A549 (cell line): ENCODE data around the gene SYNM. TPM values are rescaled to one million over a fixed set of nuclear protein-coding genes. Genes with fewer than 3 reads are reported as not detected.

ENCODE experiments used
- ATAC-seq, 2 experiments: fragments of 200-7000 bp in 1 of 2; fragments of >200 bp in 1 of 2; cut with Nextera tagmentation in 1 of 2; cut with Tn5 transposase in 1 of 2; 3 replicates each; pipeline versions ENCODE4 v1.8.0 to v1.9.1; 2018 to 2020; ENCODE audit warnings: mild to moderate bottlenecking in 1 of 2, moderate library complexity in 1 of 2
- CTCF ChIA-PET: fragments of 300-600 bp; sonication (Branson Sonifier 250); formaldehyde crosslinking; extraction: SDS; loops from one replicate; lab custom pipeline; 2021; ENCODE audit warnings: antibody characterized with exemption, inconsistent platforms; lab: Yijun Ruan, JAX
- POLR2A ChIA-PET: fragments of 350-600 bp; formaldehyde crosslinking; extraction: SDS; loops from one replicate; lab custom pipeline; 2021; ENCODE audit warnings: antibody characterized with exemption, inconsistent platforms; lab: Yijun Ruan, JAX
- DNase-seq, 2 experiments: peaks; one replicate each; pipeline versions ENCODE4 v3.0.0 to v3.0.0-alpha.2; 2011 to 2016; ENCODE audit warnings: low read depth in 1 of 2, low spot score in 1 of 2
- FAIRE-seq: peaks from 2 replicates; lab custom pipeline; 2011; peaks lifted over from hg19 to GRCh38; lab: Jason Lieb, UNC
- H3K27ac ChIP-seq, 2 experiments: fragments of >200 bp; sonication (Bioruptor Twin); formaldehyde crosslinking; 3 replicates each; pipeline ENCODE4 v1.5.1; 2016 to 2017
- H3K4me1 ChIP-seq: fragments of >200 bp; sonication (Bioruptor Twin); formaldehyde crosslinking; 3 replicates; pipeline ENCODE4 v1.6.1; 2016
- H3K4me2 ChIP-seq: fragments of >200 bp; sonication (Bioruptor Twin); formaldehyde crosslinking; 3 replicates; pipeline ENCODE4 v1.6.1; 2016
- H3K4me3 ChIP-seq: fragments of >200 bp; sonication (Bioruptor Twin); formaldehyde crosslinking; 3 replicates; pipeline ENCODE4 v1.5.1; 2016
- H3K9me3 ChIP-seq: fragments of >200 bp; sonication (Bioruptor Twin); formaldehyde crosslinking; 3 replicates; pipeline ENCODE4 v1.6.1; 2016
- BHLHE40 ChIP-seq: IDR thresholded peaks from 2 replicates; pipeline ENCODE4 v1.6.1; 2012; ENCODE audit warnings: low read depth, low read length, inconsistent platforms
- CEBPB ChIP-seq, 2 experiments: fragments of >200 bp in 1 of 2; sonication (Bioruptor Twin) in 1 of 2; formaldehyde crosslinking in 1 of 2; IDR thresholded peaks; 2 replicates each; pipeline ENCODE4 v1.6.1; 2012 to 2016
- E2F6 ChIP-seq: IDR thresholded peaks from 2 replicates; pipeline ENCODE4 v1.6.1; 2012; ENCODE audit warnings: low read depth, borderline replicate concordance
- EHMT2 ChIP-seq: fragments of 200-600 bp; sonication (generic); IDR thresholded peaks from 2 replicates; pipeline ENCODE4 v1.6.1; 2016; ENCODE audit warnings: antibody characterized with exemption, low read depth, mild to moderate bottlenecking, moderate library complexity
- EP300 ChIP-seq, 2 experiments: fragments of >200 bp; sonication (Bioruptor Twin); formaldehyde crosslinking; IDR thresholded peaks; 2 replicates in 1 of 2; 3 replicates in 1 of 2; pipeline ENCODE4 v1.6.1; 2016 to 2017
- ESRRA ChIP-seq: fragments of 150-350 bp; IDR thresholded peaks from 2 replicates; pipeline ENCODE4 v1.6.1; 2014; ENCODE audit warnings: mild to moderate bottlenecking, low read length, borderline replicate concordance
- HEYL ChIP-seq: fragments of 250-450 bp; sonication (Bioruptor Pico); IDR thresholded peaks from 2 replicates; pipeline ENCODE4 v1.8.0; 2021; ENCODE audit warnings: mild to moderate bottlenecking, moderate library complexity
- HOXB5 ChIP-seq: fragments of 250-450 bp; sonication (Bioruptor Pico); IDR thresholded peaks from 2 replicates; pipeline ENCODE4 v1.5.0; 2020; ENCODE audit warnings: mild to moderate bottlenecking, moderate library complexity
- JUN ChIP-seq, 2 experiments: fragments of >200 bp; sonication (Bioruptor Twin); formaldehyde crosslinking; IDR thresholded peaks; 2 replicates in 1 of 2; 3 replicates in 1 of 2; pipeline ENCODE4 v1.6.1; 2016 to 2017
- KDM1A ChIP-seq: fragments of 200-600 bp; sonication (generic); IDR thresholded peaks from 2 replicates; pipeline ENCODE4 v1.6.1; 2016; ENCODE audit warnings: low read depth, mild to moderate bottlenecking
- NFE2L2 ChIP-seq: fragments of 150-350 bp; conservative IDR thresholded peaks from 2 replicates; pipeline ENCODE4 v1.6.1; 2014; ENCODE audit warnings: low read length
- NPAS2 ChIP-seq: fragments of 250-450 bp; sonication (Bioruptor Pico); IDR thresholded peaks from 2 replicates; pipeline ENCODE4 v1.8.0; 2022; ENCODE audit warnings: mild to moderate bottlenecking, moderate library complexity, borderline replicate concordance
- RARB ChIP-seq: fragments of 250-450 bp; sonication (Bioruptor Pico); IDR thresholded peaks from 2 replicates; pipeline ENCODE4 v1.8.0; 2021; ENCODE audit warnings: mild to moderate bottlenecking, moderate library complexity
- RCOR1 ChIP-seq: fragments of 150-350 bp; IDR thresholded peaks from 2 replicates; pipeline ENCODE4 v1.6.1; 2014; ENCODE audit warnings: antibody characterized with exemption, low read length, low read depth
- RNF2 ChIP-seq: fragments of 200-600 bp; sonication (generic); IDR thresholded peaks from 2 replicates; pipeline ENCODE4 v1.6.1; 2016; ENCODE audit warnings: low read depth, mild to moderate bottlenecking, antibody characterized with exemption, moderate library complexity, borderline replicate concordance
- SMC3 ChIP-seq: fragments of >200 bp; sonication (Bioruptor Twin); formaldehyde crosslinking; IDR thresholded peaks from 3 replicates; pipeline ENCODE4 v1.6.1; 2018; ENCODE audit warnings: inconsistent platforms
- TFCP2L1 ChIP-seq: fragments of 250-450 bp; sonication (Bioruptor Pico); IDR thresholded peaks from 2 replicates; pipeline ENCODE4 v1.5.0; 2021; ENCODE audit warnings: mild to moderate bottlenecking
- TP53 ChIP-seq: fragments of 250-450 bp; sonication (Bioruptor Pico); IDR thresholded peaks from 2 replicates; pipeline ENCODE4 v1.5.0; 2021; ENCODE audit warnings: mild to moderate bottlenecking, moderate library complexity
- ZFP36 ChIP-seq: fragments of 450-650 bp; IDR thresholded peaks from 2 replicates; pipeline ENCODE4 v1.6.1; 2014; ENCODE audit warnings: borderline replicate concordance; ENCODE audit not compliant: partially characterized antibody
- ZSCAN20 ChIP-seq: fragments of 250-450 bp; sonication (Bioruptor Pico); IDR thresholded peaks from 2 replicates; pipeline ENCODE4 v1.8.0; 2022; ENCODE audit warnings: mild to moderate bottlenecking, moderate library complexity
- WGBS: methylation state at CpG from one replicate; pipeline ENCODE4 v1.1.6; 2017; ENCODE audit errors: missing lambda C conversion rate; 5-methylcytosine and 5-hydroxymethylcytosine counted together
- polyA plus RNA-seq, 4 experiments: library from polyadenylated mRNA; depleted of rRNA in 3 of 4; stranded (reverse); fragments of >200 nt; fragmentation: RNase III in 1 of 4; extraction: RNeasy Plus Mini Kit Qiagen cat#74134 plus additional on column Dnase treatment in 1 of 4; gene quantifications; 2 replicates in 3 of 4; 3 replicates in 1 of 4; pipeline ENCODE4 v1.2.3, GENCODE V29; 2011 to 2017
- TF ChIP-seq, protein P1 (sequence below): fragments of 450-650 bp; IDR thresholded peaks from 2 replicates; pipeline ENCODE4 v1.6.1; 2014; ENCODE audit warnings: antibody characterized with exemption
- TF ChIP-seq, protein P2 (sequence below): fragments of >200 bp; sonication (Bioruptor Twin); formaldehyde crosslinking; IDR thresholded peaks from 3 replicates; pipeline ENCODE4 v1.6.1; 2016
- TF ChIP-seq, protein P3 (sequence below): fragments of >200 bp; sonication (Bioruptor Twin); formaldehyde crosslinking; IDR thresholded peaks from 2 replicates; pipeline ENCODE4 v1.6.1; 2016
- TF ChIP-seq, protein P4 (sequence below): fragments of 250-450 bp; sonication (Bioruptor Pico); IDR thresholded peaks from 2 replicates; pipeline ENCODE4 v1.5.0; 2021; ENCODE audit warnings: mild to moderate bottlenecking, moderate library complexity, borderline replicate concordance

The SYNM gene
- polyA plus RNA-seq, 2 of the 4 experiments (the other 2 are of a cell fraction): 22.6 to 37.7 TPM

GRCh38 chr15:99143242-99143641 is 38.4 kb downstream of the SYNM start:
- 77% methylated on average over 3 of the region's 3 CpGs for WGBS
- Histone ChIP-seq H3K4me3 (no peak overlapping the region), H3K4me2 (no peak overlapping the region), H3K9me3 (no peaks in the 10 kb centered on the region), H3K27ac (no peak overlapping the region), H3K4me1 (no peaks in the 10 kb centered on the region)
- FAIRE-seq (no peak), DNase-seq (no peak), ATAC-seq (no peak)
- CTCF ChIA-PET: interaction anchor here (0.9 to 4.6 kb wide), 11 partner anchors 8 to 70 kb away, joined by 3 to 18 read pairs (median 4); partner anchors contain the start of gene SYNM
- POLR2A ChIA-PET: no interaction called here
- TF ChIP-seq RCOR1: no peak
- TF ChIP-seq, all 56 proteins: peak for 0

GRCh38 chr15:99143655-99144610 is 39.1 kb downstream of the SYNM start:
- POLR2A ChIA-PET: no interaction called here
- FAIRE-seq (no peak), DNase-seq (no peak), ATAC-seq (peak; percentile 12 to 15; a peak in 4 of 6 replicates)
- 81% methylated on average over 7 of the region's 7 CpGs for WGBS
- TF ChIP-seq JUN (IDR thresholded peaks at IDR 0.05): no peak
- TF ChIP-seq, protein P1, sequence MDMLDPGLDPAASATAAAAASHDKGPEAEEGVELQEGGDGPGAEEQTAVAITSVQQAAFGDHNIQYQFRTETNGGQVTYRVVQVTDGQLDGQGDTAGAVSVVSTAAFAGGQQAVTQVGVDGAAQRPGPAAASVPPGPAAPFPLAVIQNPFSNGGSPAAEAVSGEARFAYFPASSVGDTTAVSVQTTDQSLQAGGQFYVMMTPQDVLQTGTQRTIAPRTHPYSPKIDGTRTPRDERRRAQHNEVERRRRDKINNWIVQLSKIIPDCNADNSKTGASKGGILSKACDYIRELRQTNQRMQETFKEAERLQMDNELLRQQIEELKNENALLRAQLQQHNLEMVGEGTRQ: no peak
- no peak for TF ChIP-seq KDM1A
- TF ChIP-seq TP53 (CRISPR knock-in tag): no peak
- no peak for TF ChIP-seq SMC3
- TF ChIP-seq ZFP36: no peak
- no peak for TF ChIP-seq BHLHE40
- TF ChIP-seq ZSCAN20: no peak
- no peak for TF ChIP-seq ESRRA
- Histone ChIP-seq H3K4me3 (no peak overlapping the region), H3K27ac (no peak overlapping the region), H3K4me1 (no peaks in the 10 kb centered on the region), H3K9me3 (no peaks in the 10 kb centered on the region), H3K4me2 (no peak overlapping the region)
- CTCF ChIA-PET: interaction anchor here (0.6 to 4.6 kb wide), 12 partner anchors 8 to 702 kb away, joined by 3 to 18 read pairs (median 3); partner anchors contain the start of gene SYNM

DNA sequence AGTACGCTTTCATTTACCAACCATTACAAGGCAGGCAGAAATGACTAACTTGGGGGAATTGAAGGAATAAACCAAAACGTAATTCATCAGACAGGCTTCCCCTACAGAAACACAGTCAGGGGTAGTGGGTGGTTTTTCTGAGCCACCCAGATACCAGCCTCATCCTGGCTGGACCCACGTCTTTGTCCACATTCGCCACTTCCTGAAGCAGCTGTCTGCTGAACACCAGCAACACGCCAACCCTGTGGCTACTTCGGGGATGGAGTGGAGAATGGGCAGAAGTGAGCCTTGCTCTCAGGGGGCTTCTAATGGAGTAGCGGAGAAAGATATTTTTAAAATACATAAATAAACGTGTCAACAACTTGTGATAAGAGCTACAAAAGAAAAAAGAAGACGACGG is 40.1 kb downstream of the SYNM start:
- CTCF ChIA-PET: interaction anchor here (1.6 to 4.6 kb wide), 3 partner anchors 40 to 703 kb away, joined by 3 to 18 read pairs (median 10); partner anchors contain the start of gene SYNM

GRCh38 chr15:99145778-99146177 is 40.9 kb downstream of the SYNM start:
- Histone ChIP-seq H3K4me1 (no peaks in the 10 kb centered on the region), H3K27ac (no peak overlapping the region), H3K4me3 (no peak overlapping the region), H3K9me3 (no peaks in the 10 kb centered on the region), H3K4me2 (no peak overlapping the region)
- POLR2A ChIA-PET: no interaction called here
- CTCF ChIA-PET: interaction anchor here (0.5 to 4.6 kb wide), 7 partner anchors 22 to 212 kb away, joined by 3 to 18 read pairs (median 4); partner anchors contain the start of gene SYNM
- FAIRE-seq (no peak), ATAC-seq (no peak), DNase-seq (no peak)
- WGBS: 94% methylated on average over 6 of the region's 6 CpGs
- TF ChIP-seq, protein P2, sequence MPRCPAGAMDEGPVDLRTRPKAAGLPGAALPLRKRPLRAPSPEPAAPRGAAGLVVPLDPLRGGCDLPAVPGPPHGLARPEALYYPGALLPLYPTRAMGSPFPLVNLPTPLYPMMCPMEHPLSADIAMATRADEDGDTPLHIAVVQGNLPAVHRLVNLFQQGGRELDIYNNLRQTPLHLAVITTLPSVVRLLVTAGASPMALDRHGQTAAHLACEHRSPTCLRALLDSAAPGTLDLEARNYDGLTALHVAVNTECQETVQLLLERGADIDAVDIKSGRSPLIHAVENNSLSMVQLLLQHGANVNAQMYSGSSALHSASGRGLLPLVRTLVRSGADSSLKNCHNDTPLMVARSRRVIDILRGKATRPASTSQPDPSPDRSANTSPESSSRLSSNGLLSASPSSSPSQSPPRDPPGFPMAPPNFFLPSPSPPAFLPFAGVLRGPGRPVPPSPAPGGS: no peak
- TF ChIP-seq EHMT2: no peak
- TF ChIP-seq CEBPB (IDR thresholded peaks at IDR 0.05): no peak
- TF ChIP-seq HOXB5 (CRISPR knock-in tag): no peak
- no peak for TF ChIP-seq RNF2
- no peak for TF ChIP-seq E2F6
- TF ChIP-seq EP300 (IDR thresholded peaks at IDR 0.05): no peak
- TF ChIP-seq BHLHE40: no peak
- TF ChIP-seq NFE2L2: no peak
- no peak for TF ChIP-seq RARB (CRISPR knock-in tag)
- TF ChIP-seq HEYL (CRISPR knock-in tag): no peak
- TF ChIP-seq TFCP2L1 (CRISPR knock-in tag): no peak

More for the DNA sequence above, 40.1 kb downstream of the SYNM start:
- POLR2A ChIA-PET: no interaction called here
- FAIRE-seq: no peak
- H3K4me2 ChIP-seq: no peak overlapping the region
- no peak overlapping the region for H3K4me3 ChIP-seq
- H3K27ac ChIP-seq: no peak overlapping the region
- no peak for DNase-seq
- no peaks in the 10 kb centered on the region for H3K9me3 ChIP-seq
- WGBS: 85% methylated on average over 10 of the region's 10 CpGs
- TF ChIP-seq NPAS2 (no peak), RARB (CRISPR knock-in tag) (no peak), TFCP2L1 (CRISPR knock-in tag) (no peak), HOXB5 (CRISPR knock-in tag) (no peak)
- TF ChIP-seq, protein P3, sequence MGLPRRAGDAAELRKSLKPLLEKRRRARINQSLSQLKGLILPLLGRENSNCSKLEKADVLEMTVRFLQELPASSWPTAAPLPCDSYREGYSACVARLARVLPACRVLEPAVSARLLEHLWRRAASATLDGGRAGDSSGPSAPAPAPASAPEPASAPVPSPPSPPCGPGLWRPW: no peak
- TF ChIP-seq, protein P4, sequence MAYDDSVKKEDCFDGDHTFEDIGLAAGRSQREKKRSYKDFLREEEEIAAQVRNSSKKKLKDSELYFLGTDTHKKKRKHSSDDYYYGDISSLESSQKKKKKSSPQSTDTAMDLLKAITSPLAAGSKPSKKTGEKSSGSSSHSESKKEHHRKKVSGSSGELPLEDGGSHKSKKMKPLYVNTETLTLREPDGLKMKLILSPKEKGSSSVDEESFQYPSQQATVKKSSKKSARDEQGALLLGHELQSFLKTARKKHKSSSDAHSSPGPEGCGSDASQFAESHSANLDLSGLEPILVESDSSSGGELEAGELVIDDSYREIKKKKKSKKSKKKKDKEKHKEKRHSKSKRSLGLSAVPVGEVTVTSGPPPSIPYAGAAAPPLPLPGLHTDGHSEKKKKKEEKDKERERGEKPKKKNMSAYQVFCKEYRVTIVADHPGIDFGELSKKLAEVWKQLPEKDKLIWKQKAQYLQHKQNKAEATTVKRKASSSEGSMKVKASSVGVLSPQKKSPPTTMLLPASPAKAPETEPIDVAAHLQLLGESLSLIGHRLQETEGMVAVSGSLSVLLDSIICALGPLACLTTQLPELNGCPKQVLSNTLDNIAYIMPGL: no peak
- TF ChIP-seq, all 56 proteins: peak for 0
- ATAC-seq: no peak
- no peaks in the 10 kb centered on the region for H3K4me1 ChIP-seq
